GM18861 (cell line): Measurements from ENCODE around the gene FFAR4.
"Not testable (repeated sequence)": the region's sequence is repeated elsewhere in the genome, so short reads cannot be mapped to it uniquely, and the experiment has no call there.

Experiments used
- ATAC-seq: cut with Tn5 transposase; IDR thresholded peaks from one replicate; pipeline ENCODE4 v1.9.1; 2021; ENCODE audit not compliant: unreplicated experiment

FFAR4 gene

DNA sequence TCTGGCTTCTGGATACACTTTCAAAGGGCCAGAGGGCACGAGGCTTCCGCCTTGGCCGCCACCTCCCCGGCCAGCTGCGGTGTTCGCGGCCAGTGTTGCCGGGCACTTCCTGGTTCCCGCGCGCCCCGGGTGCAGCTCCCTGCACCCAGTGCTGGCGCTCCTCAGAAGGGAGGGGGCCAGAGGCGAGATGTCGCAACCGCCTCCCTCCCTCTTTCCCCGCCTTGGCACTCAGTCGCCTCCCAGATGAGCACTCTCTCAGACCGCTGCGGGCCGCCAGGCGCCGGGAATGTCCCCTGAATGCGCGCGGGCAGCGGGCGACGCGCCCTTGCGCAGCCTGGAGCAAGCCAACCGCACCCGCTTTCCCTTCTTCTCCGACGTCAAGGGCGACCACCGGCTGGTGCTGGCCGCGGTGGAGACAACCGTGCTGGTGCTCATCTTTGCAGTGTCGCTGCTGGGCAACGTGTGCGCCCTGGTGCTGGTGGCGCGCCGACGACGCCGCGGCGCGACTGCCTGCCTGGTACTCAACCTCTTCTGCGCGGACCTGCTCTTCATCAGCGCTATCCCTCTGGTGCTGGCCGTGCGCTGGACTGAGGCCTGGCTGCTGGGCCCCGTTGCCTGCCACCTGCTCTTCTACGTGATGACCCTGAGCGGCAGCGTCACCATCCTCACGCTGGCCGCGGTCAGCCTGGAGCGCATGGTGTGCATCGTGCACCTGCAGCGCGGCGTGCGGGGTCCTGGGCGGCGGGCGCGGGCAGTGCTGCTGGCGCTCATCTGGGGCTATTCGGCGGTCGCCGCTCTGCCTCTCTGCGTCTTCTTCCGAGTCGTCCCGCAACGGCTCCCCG lies at the start of gene FFAR4:
FFAR4 (plus strand) TSS at position 231 of the 842 bp plus-strand sequence; CDS start at position 287, 56 bp downstream.
- no peak for ATAC-seq

DNA sequence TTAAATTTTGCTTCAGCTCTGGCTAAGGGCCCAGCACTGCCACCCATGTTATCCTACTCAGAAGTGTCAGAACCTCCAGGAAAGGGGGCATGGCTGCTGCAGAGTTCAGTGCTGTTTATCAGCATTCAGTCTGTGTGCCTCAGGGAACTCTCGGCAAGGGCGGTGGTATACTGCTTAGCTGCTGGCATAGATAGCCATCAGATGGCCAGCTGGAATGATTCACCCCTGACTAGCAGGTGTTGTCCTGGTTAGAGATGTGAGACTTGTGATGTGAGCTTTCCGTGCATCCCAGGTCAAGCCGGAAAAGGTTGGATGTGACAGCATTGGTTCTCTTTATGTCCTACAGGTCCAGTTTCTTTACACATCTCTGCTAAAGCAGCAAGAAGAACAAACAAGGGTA lies 47.9 kb upstream of the FFAR4 start:
- ATAC-seq, result no peak

- ATAC-seq, result no peak
Observed at GRCh38 chr10:93535293-93535692, 31.2 kb upstream of the FFAR4 start.

DNA sequence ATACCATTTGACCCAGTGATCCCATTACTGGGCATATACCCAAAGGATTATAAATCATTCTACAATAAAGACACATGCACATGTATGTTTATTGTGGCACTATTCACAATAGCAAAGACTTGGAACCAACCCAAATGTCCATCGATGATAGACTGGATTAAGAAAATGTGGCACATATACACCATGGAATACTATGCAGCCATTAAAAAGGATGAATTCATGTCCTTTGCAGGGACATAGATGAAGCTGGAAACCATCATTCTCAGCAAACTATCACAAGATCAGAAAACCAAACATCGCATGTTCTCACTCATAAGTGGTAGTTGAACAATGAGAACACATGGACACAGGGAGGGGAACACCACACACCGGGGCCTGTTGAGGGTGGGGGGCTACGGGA lies 25.6 kb upstream of the FFAR4 start:
- ATAC-seq, result not testable (repeated sequence)

- no peak for ATAC-seq
Observed at GRCh38 chr10:93541402-93542357, 24.8 kb upstream of the FFAR4 start.

DNA sequence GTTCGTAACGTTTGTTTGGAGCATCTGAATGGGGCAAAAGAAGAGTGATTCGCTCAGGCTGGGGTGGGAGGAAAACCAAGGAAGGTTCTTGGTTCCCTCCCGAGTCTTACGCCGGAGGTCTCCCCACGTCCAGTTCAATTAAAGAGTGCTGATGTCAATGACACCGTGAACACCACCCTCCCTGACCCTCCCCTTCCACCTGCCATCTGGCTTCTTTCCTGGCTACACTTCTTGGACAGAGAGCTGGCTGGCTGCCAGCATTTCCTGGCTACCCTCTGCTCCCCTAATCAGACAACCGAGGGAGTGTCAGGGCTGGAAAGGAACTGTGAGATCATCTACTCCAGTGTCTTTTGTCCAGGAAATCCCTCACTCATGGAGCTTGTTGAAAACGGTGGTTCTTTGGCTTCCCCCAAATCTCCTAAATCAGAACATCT lies 24.1 kb upstream of the FFAR4 start:
- ATAC-seq, result no peak

DNA sequence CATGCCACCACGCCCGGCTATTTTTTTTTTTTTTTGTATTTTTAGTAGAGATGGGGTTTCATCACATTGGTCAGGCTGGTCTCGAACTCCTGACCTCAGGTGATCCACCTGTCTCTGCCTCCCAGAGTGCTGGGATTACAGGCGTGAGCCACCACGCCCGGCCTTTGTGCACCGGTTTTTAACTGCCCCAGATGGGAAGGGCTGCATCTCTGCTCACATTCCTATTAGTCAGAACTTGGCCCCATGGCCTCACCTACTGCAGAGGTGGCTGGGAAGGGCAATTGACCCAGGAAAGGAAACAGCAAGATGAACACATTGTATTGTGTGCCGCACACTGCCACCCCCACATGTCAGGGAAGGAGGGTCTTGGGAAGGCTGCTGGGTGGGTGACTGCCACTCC lies 19.5 kb upstream of the FFAR4 start:
- not testable (repeated sequence) for ATAC-seq

DNA sequence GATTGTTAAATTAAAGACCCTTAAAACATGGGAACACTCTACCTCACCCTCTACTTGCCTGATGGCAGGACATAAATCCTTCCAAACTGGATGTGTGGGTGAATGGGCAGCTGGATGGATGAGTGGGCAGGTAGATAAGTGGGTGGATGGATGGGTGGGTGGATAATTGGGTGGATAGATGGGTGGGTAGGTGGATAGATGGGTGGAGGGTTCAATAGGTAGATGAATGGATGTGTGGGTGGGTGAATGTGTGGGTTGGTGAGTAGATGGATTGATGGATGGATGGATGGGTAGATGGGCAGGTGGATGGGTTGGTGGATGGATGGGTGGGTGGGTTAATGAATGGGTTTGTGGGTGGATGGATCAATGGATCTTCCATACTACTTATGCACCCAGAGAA lies 18.9 kb upstream of the FFAR4 start:
- no peak for ATAC-seq

DNA sequence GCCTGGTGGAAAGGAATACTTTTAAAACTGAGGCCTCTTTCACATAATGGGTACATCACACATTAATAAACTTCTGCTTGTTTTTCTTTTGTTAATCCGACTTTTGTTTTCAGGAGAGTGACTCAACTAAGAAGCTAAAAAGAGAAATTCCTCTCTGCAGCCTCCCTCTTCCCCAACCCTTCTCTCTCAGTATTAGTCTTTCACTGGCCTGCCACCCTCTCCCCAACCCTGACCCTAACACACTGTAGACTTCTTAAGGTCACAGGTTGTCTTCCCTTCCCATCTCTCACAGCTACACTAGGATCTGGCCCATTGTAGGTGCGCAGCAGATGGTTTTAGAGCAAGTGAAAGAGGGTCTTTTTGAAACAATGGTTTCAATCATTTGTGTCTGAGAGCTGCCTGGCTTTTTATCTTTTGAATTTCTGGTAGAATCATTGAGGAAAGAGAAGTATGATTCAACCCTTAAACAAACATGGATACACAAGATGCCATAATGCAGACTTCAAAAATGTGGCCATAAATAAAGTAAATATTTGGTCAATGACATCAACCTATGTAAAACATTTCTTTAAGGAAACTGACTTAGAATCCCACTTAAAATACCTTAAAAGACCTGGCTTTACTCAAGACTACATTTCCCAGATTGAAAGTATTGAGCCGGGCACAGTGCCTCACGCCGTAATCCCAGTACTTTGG lies 17.9 kb upstream of the FFAR4 start:
- ATAC-seq, result no peak

GRCh38 chr10:93550606-93551005 lies 15.9 kb upstream of the FFAR4 start:
- ATAC-seq, result no peak

GRCh38 chr10:93552780-93553179 lies 13.7 kb upstream of the FFAR4 start:
- ATAC-seq, result no peak

DNA sequence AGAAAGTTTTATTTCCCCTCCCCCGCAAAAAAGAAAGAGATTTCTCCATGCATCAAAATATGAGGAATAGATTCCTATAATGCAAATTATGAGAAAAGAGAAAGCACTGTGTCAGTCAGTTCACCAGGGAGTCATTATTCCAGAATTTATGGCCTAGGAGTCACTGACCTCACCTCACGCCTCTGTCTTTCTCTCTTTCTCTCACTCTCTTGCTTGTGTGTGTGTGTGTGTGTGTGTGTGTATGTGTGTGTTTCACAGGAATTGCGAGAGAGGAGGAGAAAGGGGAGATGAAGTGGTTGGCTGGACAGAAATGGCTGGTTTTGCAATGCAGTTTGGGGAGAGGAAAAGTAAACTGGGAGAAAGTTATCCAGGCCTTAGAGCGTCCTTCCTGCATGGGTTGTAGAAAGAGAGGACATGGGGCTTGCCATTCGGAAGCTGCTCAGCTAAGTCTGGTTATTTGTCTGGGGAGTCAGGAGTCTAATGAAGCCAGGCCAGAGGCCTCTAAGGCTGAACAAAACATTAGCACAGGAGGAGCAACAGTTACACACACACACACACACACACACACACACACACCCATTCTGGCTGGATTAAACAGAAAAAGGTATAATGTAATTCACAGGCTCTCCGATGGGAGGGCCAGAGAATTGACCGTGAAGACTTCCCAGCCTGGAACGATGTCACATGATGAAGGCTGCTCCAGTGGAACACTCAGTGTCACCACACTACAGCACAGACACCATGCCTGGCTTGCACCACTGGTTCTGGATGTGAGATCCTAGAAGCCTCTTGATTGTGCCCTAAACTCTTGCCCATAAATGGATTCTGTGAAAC lies 12.8 kb upstream of the FFAR4 start:
- ATAC-seq, result no peak

DNA sequence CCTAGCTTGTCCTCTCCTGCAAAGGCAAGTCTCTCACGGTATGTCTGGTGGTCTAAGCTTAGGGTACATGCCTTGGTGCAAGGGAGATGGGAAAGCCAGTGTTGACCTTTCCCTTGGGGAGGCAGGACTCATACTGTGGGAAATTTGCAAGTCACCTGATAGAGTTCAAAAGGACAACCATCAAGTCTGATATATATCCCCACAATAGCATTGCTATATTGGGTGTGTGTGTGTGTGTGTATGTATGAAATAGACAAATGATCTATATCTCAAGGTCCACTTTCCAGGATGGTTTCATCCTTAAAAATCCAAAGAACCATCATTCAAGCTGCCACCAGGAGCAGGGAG lies 12.2 kb upstream of the FFAR4 start:
- no peak for ATAC-seq

DNA sequence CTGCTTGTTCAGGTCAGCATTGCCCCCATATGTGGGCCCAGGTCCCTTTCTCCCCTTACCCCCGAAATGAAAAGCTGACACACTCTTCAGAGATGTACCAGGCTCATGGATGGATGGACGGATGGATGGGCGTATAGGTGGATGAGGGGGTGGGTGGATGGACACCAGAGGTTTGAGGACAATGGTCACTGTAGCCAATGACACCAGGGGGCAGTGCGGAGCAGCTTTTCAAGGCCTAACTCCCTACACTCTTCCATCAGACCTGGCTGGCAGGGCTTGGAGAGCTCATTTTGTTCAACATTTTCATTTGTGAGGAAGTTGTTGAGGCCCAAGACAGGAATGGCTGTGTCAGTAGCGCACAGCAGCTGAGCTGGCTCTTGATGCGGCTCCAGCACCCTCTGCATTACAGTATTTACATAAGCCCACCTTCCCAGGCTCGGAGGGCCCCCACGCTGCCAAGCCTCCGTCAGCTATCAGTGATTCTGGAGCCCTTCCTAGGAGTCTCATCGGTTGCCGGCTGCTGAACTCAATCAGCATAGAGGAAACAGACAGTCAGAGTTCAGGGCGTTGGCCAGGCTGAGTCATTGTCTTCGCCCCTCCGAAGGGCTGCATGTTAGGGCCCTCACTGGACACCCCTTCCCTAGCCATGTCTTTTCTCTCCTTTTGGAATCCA lies 11.6 kb upstream of the FFAR4 start:
- ATAC-seq, result no peak

DNA sequence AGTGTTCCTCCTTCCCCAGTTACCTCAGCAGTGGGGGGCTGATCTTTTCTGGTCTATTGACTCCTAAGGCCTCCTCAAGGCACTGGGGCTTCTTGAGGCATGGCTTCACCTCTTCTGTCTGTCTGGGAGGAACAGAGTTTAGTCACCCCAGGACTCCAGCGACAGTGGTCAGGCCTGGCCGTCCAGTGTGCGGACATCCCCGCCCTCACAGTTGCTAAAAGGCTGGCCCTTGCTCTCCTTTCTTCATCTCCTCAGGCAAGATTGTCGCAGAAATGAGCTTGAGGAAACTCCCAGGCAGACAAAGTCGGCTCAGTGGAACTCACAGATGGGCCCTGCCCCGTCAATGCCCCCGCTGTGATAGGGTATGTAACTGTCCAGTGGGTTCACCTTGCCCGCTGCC lies 7.0 kb upstream of the FFAR4 start:
- ATAC-seq, result no peak

- ATAC-seq, result no peak
Observed at GRCh38 chr10:93560541-93560940, 5.9 kb upstream of the FFAR4 start.

- no peak for ATAC-seq
Observed at GRCh38 chr10:93565446-93565845, 1.0 kb upstream of the FFAR4 start.

DNA sequence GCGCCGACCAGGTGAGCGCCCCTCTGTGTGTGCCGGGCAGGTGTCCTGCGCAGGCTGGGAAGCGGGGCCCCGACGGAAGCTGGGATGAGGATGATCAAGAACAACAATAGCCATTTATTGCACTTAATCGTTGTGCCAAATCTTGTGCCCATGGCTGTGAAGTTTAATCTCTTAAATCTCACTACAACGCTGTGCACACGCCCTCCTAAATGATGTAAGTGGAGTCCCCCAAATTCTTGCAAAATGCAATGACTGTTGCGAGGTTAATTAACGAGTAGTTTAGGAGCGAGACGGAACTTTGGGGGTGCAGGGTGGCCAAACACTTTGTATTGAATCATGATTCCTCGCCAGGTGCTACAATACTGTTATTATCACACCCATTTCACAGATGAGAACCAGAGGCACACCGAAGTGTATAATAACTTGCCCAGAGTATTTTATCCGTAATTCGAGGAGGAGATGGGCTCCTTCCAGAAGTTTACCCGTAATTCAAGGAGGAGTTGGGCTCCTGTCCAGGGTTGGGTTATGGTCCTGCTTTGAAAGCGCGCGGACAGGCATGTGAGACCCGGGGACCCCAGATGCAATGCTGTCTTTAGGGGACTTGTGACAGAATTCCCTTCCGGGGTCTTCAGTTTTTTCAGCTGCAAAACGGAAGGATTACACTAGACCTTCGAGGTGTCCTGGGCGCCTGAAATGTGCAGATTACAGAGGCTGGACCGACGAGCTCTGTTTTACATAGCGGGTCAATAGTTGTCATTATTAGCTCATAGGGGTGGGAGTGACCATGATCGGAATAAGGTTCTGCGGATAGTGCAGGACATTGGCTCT lies 1.0 kb downstream of the FFAR4 start:
- no peak for ATAC-seq

DNA sequence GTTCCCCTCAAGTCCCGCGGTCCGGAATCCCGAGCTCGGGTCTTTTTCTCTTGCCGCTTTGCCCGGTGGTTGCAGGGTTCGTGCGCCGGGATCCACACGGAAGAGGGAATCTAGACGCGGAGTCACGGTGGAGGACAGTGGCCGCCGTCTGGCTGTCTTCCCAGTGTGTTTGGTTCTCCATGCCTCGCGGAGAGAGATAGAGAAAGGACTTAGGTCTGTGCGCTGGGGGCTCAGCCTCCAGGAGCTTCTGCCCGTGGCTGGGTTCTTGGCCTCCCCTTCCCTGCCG lies 1.6 kb downstream of the FFAR4 start:
- no peak for ATAC-seq
